B cell (primary cell): Measurements from ENCODE around the gene SMC3. TPM values are rescaled to one million over a fixed set of nuclear protein-coding genes. Genes with fewer than 3 reads are reported as not detected.

Source experiments
- ATAC-seq: fragments of 200-7000 bp; cut with Tn5 transposase; one replicate; pipeline ENCODE4 v1.10.0; 2021; ENCODE audit warnings: low read depth, mild to moderate bottlenecking, moderate number of reproducible peaks, moderate library complexity
- CTCF ChIA-PET: fragments of 350-600 bp; sonication (Branson Sonifier 250); formaldehyde crosslinking; loops from one replicate; lab custom pipeline; 2021; ENCODE audit warnings: antibody characterized with exemption, inconsistent platforms; lab: Charles Lee
- POLR2A ChIA-PET: fragments of 350-600 bp; sonication (Branson Sonifier 250); formaldehyde crosslinking; loops from one replicate; lab custom pipeline; 2021; ENCODE audit warnings: antibody characterized with exemption; lab: Charles Lee
- DNase-seq: peaks from one replicate; pipeline ENCODE4 v3.0.0; 2013
- H2AFZ ChIP-seq: 2 replicates; pipeline ENCODE4 v1.6.1; 2012; ENCODE audit warnings: mild to moderate bottlenecking, low read depth, low read length; ENCODE audit not compliant: insufficient read depth, poor library complexity, severe bottlenecking
- H3K27ac ChIP-seq, 2 donors: 1 replicate in 1 of 2; 2 replicates in 1 of 2; pipeline ENCODE4 v1.5.1; 2012 to 2013; ENCODE audit warnings: low read length in 2 of 2, mild to moderate bottlenecking in 2 of 2, moderate library complexity in 1 of 2
- H3K27me3 ChIP-seq, 4 experiments: fragments of 200-600 bp in 1 of 4; sonication (generic) in 1 of 4; replicated peaks in 1 of 4; 1 replicate in 2 of 4; 2 replicates in 2 of 4; pipeline versions ENCODE4 v1.6.1 to v1.7.0; 2013 to 2016; ENCODE audit warnings: low read length in 3 of 4, mild to moderate bottlenecking in 2 of 4, mixed read lengths in 1 of 4, moderate library complexity in 1 of 4; ENCODE audit not compliant: insufficient read depth in 4 of 4, control insufficient read depth in 3 of 4; ENCODE audit errors: control extremely low read depth in 1 of 4
- H3K36me3 ChIP-seq, 2 experiments: replicated peaks in 1 of 2; 1 replicate in 1 of 2; 2 replicates in 1 of 2; pipeline versions ENCODE4 v1.6.1 to v1.7.1; 2013; ENCODE audit warnings: low read length in 1 of 2; ENCODE audit not compliant: insufficient read depth in 2 of 2, control insufficient read depth in 1 of 2; ENCODE audit errors: control extremely low read depth in 1 of 2, extremely low read depth in 1 of 2
- H3K4me1 ChIP-seq, 2 donors: fragments of 200-600 bp in 1 of 2; sonication (generic) in 1 of 2; 1 replicate in 1 of 2; 2 replicates in 1 of 2; pipeline versions ENCODE4 v1.5.1 to v1.6.1; 2013 to 2017; ENCODE audit warnings: low read length in 2 of 2; ENCODE audit not compliant: control insufficient read depth in 2 of 2, insufficient read depth in 2 of 2
- H3K4me2 ChIP-seq: replicated peaks from 2 replicates; pipeline ENCODE3; 2012; ENCODE audit warnings: mild to moderate bottlenecking, low read depth, low read length; ENCODE audit not compliant: poor library complexity, severe bottlenecking
- H3K4me3 ChIP-seq, 5 experiments: fragments of 200-600 bp in 1 of 5; sonication (generic) in 1 of 5; 1 replicate in 3 of 5; 2 replicates in 2 of 5; pipeline versions ENCODE4 v1.5.1 to v1.7.0; 2011 to 2016; ENCODE audit warnings: low read length in 4 of 5, mild to moderate bottlenecking in 4 of 5, low read depth in 2 of 5, control low read depth in 1 of 5, moderate library complexity in 1 of 5; ENCODE audit not compliant: insufficient read depth in 1 of 5; ENCODE audit errors: control extremely low read depth in 1 of 5, extremely low read depth in 1 of 5
- H3K79me2 ChIP-seq: fragments of 200-600 bp; sonication (generic); one replicate; pipeline ENCODE4 v1.6.0; 2016; ENCODE audit warnings: low read length; ENCODE audit not compliant: control insufficient read depth, insufficient read depth
- H3K9ac ChIP-seq: fragments of 200-600 bp; sonication (generic); 2 replicates; pipeline ENCODE4 v1.6.1; 2017; ENCODE audit warnings: mild to moderate bottlenecking, low read length, moderate library complexity
- H3K9me3 ChIP-seq, 3 donors: one replicate each; pipeline versions ENCODE4 v1.6.1 to v1.7.1; 2013; ENCODE audit warnings: low read length in 2 of 3; ENCODE audit not compliant: control insufficient read depth in 2 of 3, insufficient read depth in 1 of 3; ENCODE audit errors: control extremely low read depth in 1 of 3
- H4K20me1 ChIP-seq: 2 replicates; pipeline ENCODE4 v1.6.0; 2012; ENCODE audit warnings: mild to moderate bottlenecking, low read length; ENCODE audit not compliant: insufficient read depth, control insufficient read depth, poor library complexity, severe bottlenecking
- H3K27ac Mint-ChIP-seq: one replicate; pipeline ENCODE4 v1.8.0; 2021; ENCODE audit warnings: mixed read lengths
- H3K27me3 Mint-ChIP-seq: one replicate; pipeline ENCODE4 v1.8.0; 2021; ENCODE audit warnings: mixed read lengths
- H3K4me1 Mint-ChIP-seq: one replicate; pipeline ENCODE4 v1.8.0; 2021; ENCODE audit warnings: mixed read lengths
- H3K4me3 Mint-ChIP-seq: one replicate; pipeline ENCODE4 v1.8.0; 2021; ENCODE audit warnings: mixed read lengths
- H3K9me3 Mint-ChIP-seq: one replicate; pipeline ENCODE4 v1.8.0; 2022; ENCODE audit warnings: mixed read lengths; ENCODE audit not compliant: insufficient read depth
- EZH2 ChIP-seq: IDR thresholded peaks from 2 replicates; pipeline ENCODE4 v1.6.1; 2012; ENCODE audit warnings: borderline replicate concordance, low read depth, mild to moderate bottlenecking, moderate library complexity, low read length; ENCODE audit not compliant: insufficient read depth, poor library complexity, severe bottlenecking
- WGBS: methylation state at CpG from one replicate; pipeline ENCODE4 v1.1.5; 2013; ENCODE audit warnings: missing lambda C conversion rate; ENCODE audit not compliant: insufficient coverage; 5-methylcytosine and 5-hydroxymethylcytosine counted together
- intact Hi-C: fragments of 100-400 bp; cut with micrococcal nuclease; formaldehyde crosslinking; loops from one replicate; pipeline ENCODE4 v1.10.0; 2022
- polyA plus RNA-seq: library from polyadenylated mRNA; depleted of rRNA; stranded (reverse); fragments of >200 nt; gene quantifications from 2 replicates; pipeline ENCODE4 v1.2.3, GENCODE V29; 2012
- small RNA-seq: library from RNA; depleted of rRNA; stranded (forward); fragments of <200 nt; gene quantifications from one replicate; pipeline ENCODE3, GENCODE V24; 2012; ENCODE audit warnings: low replicate concordance, low read depth; ENCODE audit not compliant: insufficient read length
- total RNA-seq, 2 donors: library from RNA; stranded (reverse); fragments of 120-200 nt in 1 of 2; gene quantifications; 1 replicate in 1 of 2; 2 replicates in 1 of 2; pipeline versions ENCODE4 v1.2.3 to v1.2.4, GENCODE V29; 2013 to 2022
- TF ChIP-seq, protein P1 (sequence below): fragments of 200-600 bp; IDR thresholded peaks from one replicate; pipeline ENCODE4 v1.8.0; 2022; ENCODE audit warnings: antibody characterized with exemption, mild to moderate bottlenecking

The SMC3 gene
- total and polyA plus RNA-seq, 2 donors (not counting 1 experiment from before 2014, with no cell fraction given), result 6.1 to 45.8 TPM

GRCh38 chr10:110652475-110653118, 85.1 kb downstream of the SMC3 start:
- CTCF ChIA-PET, result interaction anchor here (1.9 kb wide), 1 partner anchor 20 kb away, joined by 8 read pairs; no protein-coding TSS in a partner anchor

More at GRCh38 chr10:110652475-110653118, 85.1 kb downstream of the SMC3 start:
- H3K4me1 Mint-ChIP-seq, result peaks cover 26% of the 10 kb centered on the region
- H3K4me3 Mint-ChIP-seq, result no peak overlapping the region
- H3K9me3 Mint-ChIP-seq, result no peaks in the 10 kb centered on the region
- DNase-seq (no peak), ATAC-seq (no peak)
- Histone ChIP-seq H3K27me3 (peaks cover 0 to 8% (median 5%) of the 10 kb centered on the region in 4 experiments), H3K4me1 (peaks cover 7 to 13% of the 10 kb centered on the region in 2 donors), H3K9ac (no peak overlapping the region), H4K20me1 (no peaks in the 10 kb centered on the region), H2AFZ (no peak overlapping the region), H3K4me3 (no peak overlapping the region), H3K36me3 (no peaks in the 10 kb centered on the region), H3K27ac (no peak overlapping the region), H3K4me2 (no peak overlapping the region), H3K79me2 (no peaks in the 10 kb centered on the region), H3K9me3 (no peaks in the 10 kb centered on the region)
- POLR2A ChIA-PET, result no interaction called here
- H3K27me3 Mint-ChIP-seq, result peaks cover 34% of the 10 kb centered on the region
- no peak overlapping the region for H3K27ac Mint-ChIP-seq
- intact Hi-C loops, result no loop called here
- no peak for TF ChIP-seq EZH2
- TF ChIP-seq, protein P1, sequence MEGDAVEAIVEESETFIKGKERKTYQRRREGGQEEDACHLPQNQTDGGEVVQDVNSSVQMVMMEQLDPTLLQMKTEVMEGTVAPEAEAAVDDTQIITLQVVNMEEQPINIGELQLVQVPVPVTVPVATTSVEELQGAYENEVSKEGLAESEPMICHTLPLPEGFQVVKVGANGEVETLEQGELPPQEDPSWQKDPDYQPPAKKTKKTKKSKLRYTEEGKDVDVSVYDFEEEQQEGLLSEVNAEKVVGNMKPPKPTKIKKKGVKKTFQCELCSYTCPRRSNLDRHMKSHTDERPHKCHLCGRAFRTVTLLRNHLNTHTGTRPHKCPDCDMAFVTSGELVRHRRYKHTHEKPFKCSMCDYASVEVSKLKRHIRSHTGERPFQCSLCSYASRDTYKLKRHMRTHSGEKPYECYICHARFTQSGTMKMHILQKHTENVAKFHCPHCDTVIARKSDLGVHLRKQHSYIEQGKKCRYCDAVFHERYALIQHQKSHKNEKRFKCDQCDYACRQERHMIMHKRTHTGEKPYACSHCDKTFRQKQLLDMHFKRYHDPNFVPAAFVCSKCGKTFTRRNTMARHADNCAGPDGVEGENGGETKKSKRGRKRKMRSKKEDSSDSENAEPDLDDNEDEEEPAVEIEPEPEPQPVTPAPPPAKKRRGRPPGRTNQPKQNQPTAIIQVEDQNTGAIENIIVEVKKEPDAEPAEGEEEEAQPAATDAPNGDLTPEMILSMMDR, result no peak
- 88% methylated on average over 1 of the region's 6 CpGs for WGBS

Small RNA genes within 50 kb of the gene (small RNA-seq; reads per million reads assigned to genes)
- not detected for gene RF00019

Other genes starting within 250 kb of the SMC3 start
- 10.0 and 10.8 TPM in 2 replicates for gene DUSP5, start 69.8 kb upstream of the SMC3 start, total RNA-seq
- gene DUSP5, start 69.8 kb upstream of the SMC3 start, polyA plus RNA-seq, result 68.9 and 71.0 TPM in 2 replicates
- not detected in 2 replicates for gene RBM20, start 76.6 kb downstream of the SMC3 start, total RNA-seq
- gene RBM20, start 76.6 kb downstream of the SMC3 start, polyA plus RNA-seq, result not detected in 2 replicates